ENCODE data around the gene CEP250. TPM values are rescaled to one million over a fixed set of nuclear protein-coding genes. Genes with fewer than 3 reads are reported as not detected.

The CEP250 gene
- total RNA-seq, 1 experiment from 2014 or later: 42.3 TPM

- Histone ChIP-seq H3K4me2 (ENCODE audit: low read length) (no peak overlapping the region), H4K20me1 (ENCODE audit: insufficient read depth) (no peaks in the 10 kb centered on the region), H2AFZ (ENCODE audit: low read depth, low read length, poor library complexity, severe bottlenecking) (no peak overlapping the region), H3K9me2 (ENCODE audit: insufficient read depth) (no peaks in the 10 kb centered on the region), H3K4me3 (replicated peaks in 1 of 2; ENCODE audit: low read depth in 1 of 2, low read length in 2 of 2) (no peak overlapping the region), H3K36me3 (ENCODE audit: control insufficient read depth in 1 of 2, insufficient read depth in 2 of 2, low read length in 2 of 2) (no peaks in the 10 kb centered on the region), H3K79me2 (ENCODE audit: insufficient read depth, low read length) (no peaks in the 10 kb centered on the region), H3K4me1 (ENCODE audit: control insufficient read depth in 1 of 2, insufficient read depth in 2 of 2, low read length in 2 of 2) (peaks cover 0 to 10% of the 10 kb centered on the region in 2 experiments; a peak in 3 of 4 replicates), H3K27me3 (ENCODE audit: insufficient read depth, low read length) (no peaks in the 10 kb centered on the region), H3K9me3 (ENCODE audit: control insufficient read depth in 1 of 2, insufficient read depth in 1 of 2, low read depth in 1 of 2, low read length in 2 of 2) (no peaks in the 10 kb centered on the region), H3K27ac (ENCODE audit: low read depth, low read length) (no peak overlapping the region), H3K9ac (ENCODE audit: low read length) (no peak overlapping the region)
- TF ChIP-seq YY1 (IDR thresholded peaks at IDR 0.05; ENCODE audit: extremely low read depth, insufficient replicate concordance, low read depth, low read length) (no peak), EGR1 (IDR thresholded peaks at IDR 0.05; ENCODE audit: low read depth) (no peak), CBX3 (IDR thresholded peaks at IDR 0.05; ENCODE audit: low read depth) (no peak), ZNF274 (IDR thresholded peaks at IDR 0.05; ENCODE audit: low read depth, low read length) (no peak), REST (IDR thresholded peaks at IDR 0.05; ENCODE audit: low read depth) (no peak)
- POLR2A ChIA-PET: no interaction called here
- BruUV-seq (replicated peaks): no TSS peak
- RAD21 ChIA-PET (ENCODE audit: low non-redundant PET in 1 of 2, low total read pairs in 2 of 2, uncharacterized antibody in 2 of 2, unreplicated experiment in 2 of 2): interaction anchor here in 1 of 2 experiments (1.2 kb wide), 1 partner anchor 130 kb away, joined by 5 read pairs; no protein-coding TSS in a partner anchor
- intact Hi-C loops (cut with micrococcal nuclease): loop anchor here (5.0 kb wide), 1 partner anchor 337 kb away; no protein-coding TSS in a partner anchor
- CTCF ChIA-PET: interaction anchor here (3.1 kb wide), 1 partner anchor 13 kb away, joined by 15 read pairs; no protein-coding TSS in a partner anchor
- DNase-seq (ENCODE audit: low read depth, low spot score) (no peak), ATAC-seq (no peak)
Observed at GRCh38 chr20:35434085-35435005, 21.1 kb upstream of the CEP250 start.

Measured in HCT116 (cell line).